Measurements from ENCODE around the gene SRPX.

GRCh38 chrX:38214551-38215531, 5.8 kb downstream of the SRPX start:
- TF ChIP-seq POLR2A (IDR thresholded peaks at IDR 0.05; ENCODE audit: low read depth, low read length) (no peak), CTCF (conservative IDR thresholded peaks at IDR 0.05; ENCODE audit: low read depth, low read length) (no peak), USF2 (IDR thresholded peaks at IDR 0.05; ENCODE audit: low read depth, low read length) (no peak), RAD21 (IDR thresholded peaks at IDR 0.05; ENCODE audit: low read length) (no peak), RCOR1 (IDR thresholded peaks at IDR 0.05; ENCODE audit: insufficient replicate concordance, low read length) (no peak), CEBPB (IDR thresholded peaks at IDR 0.05; ENCODE audit: low read depth, low read length) (no peak), RFX5 (IDR thresholded peaks at IDR 0.05; ENCODE audit: low read depth, low read length) (no peak), MXI1 (IDR thresholded peaks at IDR 0.05; ENCODE audit: borderline replicate concordance, low read depth, low read length) (no peak), BHLHE40 (IDR thresholded peaks at IDR 0.05; ENCODE audit: low read depth, low read length) (no peak), SMC3 (IDR thresholded peaks at IDR 0.05; ENCODE audit: low read depth, low read length) (no peak), MAZ (IDR thresholded peaks at IDR 0.05; ENCODE audit: borderline replicate concordance, low read depth, low read length) (no peak), FOS (IDR thresholded peaks at IDR 0.05; ENCODE audit: low read depth, low read length) (no peak)

All from IMR-90 (cell line).